GM23248 (cell line): ENCODE data around the gene PACRGL. TPM values are rescaled to one million over a fixed set of nuclear protein-coding genes. Genes with fewer than 3 reads are reported as not detected.

ENCODE experiments used
- DNase-seq: peaks from one replicate; pipeline ENCODE4 v3.0.0-alpha.2; 2015
- H2AFZ ChIP-seq: fragments of 200-600 bp; sonication (generic); 2 replicates; pipeline ENCODE4 v1.6.1; 2016; ENCODE audit warnings: antibody characterized with exemption
- H3F3A ChIP-seq: fragments of 200-600 bp; sonication (generic); 2 replicates; pipeline ENCODE4 v1.6.1; 2016; ENCODE audit warnings: mild to moderate bottlenecking, antibody characterized with exemption, mixed run types; ENCODE audit not compliant: insufficient read depth
- H3K27ac ChIP-seq: fragments of 200-600 bp; sonication (generic); 2 replicates; pipeline ENCODE4 v1.5.1; 2016; ENCODE audit warnings: mild to moderate bottlenecking
- H3K27me3 ChIP-seq: fragments of 200-600 bp; sonication (generic); replicated peaks from 2 replicates; pipeline ENCODE4 v1.6.1; 2016; ENCODE audit warnings: mild to moderate bottlenecking; ENCODE audit not compliant: insufficient read depth
- H3K36me3 ChIP-seq: fragments of 200-600 bp; sonication (generic); 2 replicates; pipeline ENCODE4 v1.6.1; 2016; ENCODE audit warnings: low read depth, mild to moderate bottlenecking
- H3K4me1 ChIP-seq: fragments of 200-600 bp; sonication (generic); 2 replicates; pipeline ENCODE4 v1.6.1; 2016; ENCODE audit warnings: mild to moderate bottlenecking; ENCODE audit not compliant: insufficient read depth
- H3K4me2 ChIP-seq: fragments of 200-600 bp; sonication (generic); one replicate; pipeline ENCODE4 v1.6.1; 2016; ENCODE audit warnings: mild to moderate bottlenecking; ENCODE audit not compliant: unreplicated experiment
- H3K4me3 ChIP-seq: fragments of 200-600 bp; sonication (generic); 2 replicates; pipeline ENCODE4 v1.5.1; 2016; ENCODE audit warnings: mild to moderate bottlenecking
- H3K79me2 ChIP-seq: fragments of 200-600 bp; sonication (generic); 2 replicates; pipeline ENCODE4 v1.6.1; 2016; ENCODE audit warnings: mild to moderate bottlenecking; ENCODE audit not compliant: insufficient read depth
- H3K9ac ChIP-seq: fragments of 200-600 bp; sonication (generic); 2 replicates; pipeline ENCODE4 v1.6.1; 2016; ENCODE audit warnings: mild to moderate bottlenecking
- H3K9me2 ChIP-seq: fragments of 200-600 bp; sonication (generic); 2 replicates; pipeline ENCODE4 v1.6.1; 2016; ENCODE audit warnings: mixed run types, mild to moderate bottlenecking, moderate library complexity; ENCODE audit not compliant: insufficient read depth
- H3K9me3 ChIP-seq: fragments of 200-600 bp; sonication (generic); one replicate; pipeline ENCODE4 v1.6.1; 2017; ENCODE audit warnings: low read depth
- H4K20me1 ChIP-seq: fragments of 200-600 bp; sonication (generic); 2 replicates; pipeline ENCODE4 v1.6.0; 2016; ENCODE audit not compliant: insufficient read depth
- EZH2 ChIP-seq: fragments of 200-600 bp; sonication (generic); IDR thresholded peaks from 2 replicates; pipeline ENCODE4 v1.6.1; 2018; ENCODE audit warnings: antibody characterized with exemption, mild to moderate bottlenecking; ENCODE audit not compliant: insufficient read depth, poor library complexity, severe bottlenecking
- EZH2phosphoT487 ChIP-seq: fragments of 200-600 bp; sonication (generic); IDR thresholded peaks from 2 replicates; pipeline ENCODE4 v1.6.1; 2018; ENCODE audit warnings: antibody characterized with exemption, moderate library complexity, mild to moderate bottlenecking, low read depth; ENCODE audit not compliant: insufficient read depth
- WGBS, 2 experiments: methylation state at CpG; one replicate each; pipeline ENCODE4 v1.1.6; 2015 to 2017; ENCODE audit warnings: low lambda C conversion rate in 2 of 2, low coverage in 1 of 2; ENCODE audit errors: missing lambda C conversion rate in 2 of 2; 5-methylcytosine and 5-hydroxymethylcytosine counted together
- in situ Hi-C: fragments of 300-500 bp; cut with MboI; formaldehyde crosslinking; loops from 2 replicates; pipeline ENCODE4 v1.15.0; 2020
- polyA plus RNA-seq: library from polyadenylated mRNA; unstranded; fragments of >200 nt; fragmentation: Nextera tagmentation; extraction: Ambion mirVana; gene quantifications from 2 replicates; pipeline ENCODE4 v1.2.1, GENCODE V29; 2016
- total RNA-seq: library from RNA; depleted of rRNA; stranded (reverse); fragments of >200 nt; shearing (Covaris generic); gene quantifications from 2 replicates; pipeline ENCODE4 v1.2.3, GENCODE V29; 2014

Gene PACRGL
- total and polyA plus RNA-seq, 2 experiments from 2014 or later: 10.8 to 24.6 TPM

DNA sequence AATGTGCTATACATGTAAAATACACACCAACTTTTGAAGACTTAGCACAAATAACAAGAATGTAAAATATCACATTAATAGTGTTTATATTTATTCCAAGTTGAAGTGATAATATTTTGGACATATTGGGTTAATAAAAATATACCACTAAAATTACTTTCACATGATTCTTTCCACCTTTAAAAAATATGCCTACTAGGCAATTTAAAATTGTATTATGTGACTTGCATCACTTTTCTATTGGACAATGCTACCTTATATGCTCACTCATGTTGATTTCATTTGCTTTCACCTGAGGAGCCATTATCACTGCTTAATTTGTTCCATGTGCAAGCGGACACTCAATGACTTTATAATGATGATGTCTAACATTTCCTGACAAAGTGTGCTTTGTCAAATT is 3.4 kb upstream of the PACRGL start:
- DNase-seq: no peak
- Histone ChIP-seq H3K9me3 (no peaks in the 10 kb centered on the region), H3K4me3 (no peak overlapping the region), H3K36me3 (no peaks in the 10 kb centered on the region), H4K20me1 (no peaks in the 10 kb centered on the region), H3F3A (no peaks in the 10 kb centered on the region), H2AFZ (no peak overlapping the region), H3K27ac (no peak overlapping the region), H3K9ac (no peak overlapping the region), H3K4me2 (no peak overlapping the region), H3K27me3 (no peaks in the 10 kb centered on the region), H3K79me2 (peaks cover 15% of the 10 kb centered on the region), H3K4me1 (peaks cover 10% of the 10 kb centered on the region), H3K9me2 (no peaks in the 10 kb centered on the region)
- in situ Hi-C loops: loop anchor here (25.0 kb wide), 3 partner anchors 260 to 2010 kb away; no protein-coding TSS in a partner anchor
- no peak for TF ChIP-seq EZH2phosphoT487
- TF ChIP-seq EZH2: no peak
- WGBS, 2 experiments: 48 to 54% methylated on average over 1 of the region's 1 CpG

DNA sequence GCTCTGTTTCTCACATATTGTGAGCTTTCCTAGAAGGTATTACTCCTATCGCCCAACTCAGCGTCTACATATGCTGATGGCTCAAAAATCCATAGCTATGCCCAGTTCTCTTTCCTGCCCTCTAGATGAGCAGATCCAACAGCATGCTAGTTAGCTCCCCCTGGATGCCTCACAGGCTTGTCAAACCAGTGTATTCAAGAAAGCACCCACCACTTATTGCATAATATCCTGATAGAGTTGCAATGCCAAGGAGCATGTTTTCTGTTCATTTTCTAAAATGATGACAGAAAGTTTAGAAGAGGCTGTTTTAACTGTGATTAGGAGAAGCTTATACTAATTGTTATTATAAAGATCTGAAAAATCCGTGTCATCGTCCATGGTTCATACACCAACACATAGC is 1.9 kb upstream of the PACRGL start:
- no peaks in the 10 kb centered on the region for H3K27me3 ChIP-seq
- H3K4me3 ChIP-seq: no peak overlapping the region
- no peaks in the 10 kb centered on the region for H3F3A ChIP-seq
- peaks cover 31% of the 10 kb centered on the region for H3K79me2 ChIP-seq
- no peaks in the 10 kb centered on the region for H3K36me3 ChIP-seq
- DNase-seq: peak; percentile 57
- in situ Hi-C loops: loop anchor here (25.0 kb wide), 3 partner anchors 261 to 2011 kb away; no protein-coding TSS in a partner anchor
- H4K20me1 ChIP-seq: no peaks in the 10 kb centered on the region
- H3K4me2 ChIP-seq: no peak overlapping the region
- no peak overlapping the region for H3K9ac ChIP-seq
- TF ChIP-seq EZH2phosphoT487 (no peak), EZH2 (no peak)
- H2AFZ ChIP-seq: peak overlapping the region; percentile 99
- H3K4me1 ChIP-seq: peaks cover 10% of the 10 kb centered on the region
- H3K9me3 ChIP-seq: no peaks in the 10 kb centered on the region
- H3K27ac ChIP-seq: no peak overlapping the region
- WGBS, 2 experiments: 92 to 96% methylated on average over 4 of the region's 4 CpGs
- H3K9me2 ChIP-seq: no peaks in the 10 kb centered on the region

DNA sequence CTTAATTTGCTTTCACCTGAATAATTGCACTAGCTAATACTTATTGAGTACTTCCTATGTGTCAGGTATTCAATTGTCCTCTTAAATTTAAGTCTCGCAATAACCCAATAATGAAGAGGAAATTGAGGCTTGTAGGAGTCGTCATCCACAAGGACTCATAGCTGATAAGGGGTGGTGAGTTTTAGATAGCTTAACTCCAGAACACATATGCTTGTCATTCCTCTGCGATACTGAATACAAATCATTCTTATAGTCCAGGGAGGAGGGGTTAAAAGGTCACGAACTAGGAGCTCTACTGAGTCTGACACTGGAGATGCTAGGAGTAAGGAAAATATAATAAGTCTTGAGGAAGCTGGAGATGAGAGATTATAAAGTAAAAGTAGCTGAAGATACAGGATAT is 1.4 kb upstream of the PACRGL start:
- TF ChIP-seq EZH2phosphoT487 (no peak), EZH2 (no peak)
- Histone ChIP-seq H3K36me3 (no peaks in the 10 kb centered on the region), H3K27ac (no peak overlapping the region), H3K9ac (no peak overlapping the region), H4K20me1 (no peaks in the 10 kb centered on the region), H3K4me1 (peaks cover 10% of the 10 kb centered on the region), H3K4me2 (peak overlapping the region; percentile 99), H3K9me3 (no peaks in the 10 kb centered on the region), H3K9me2 (no peaks in the 10 kb centered on the region), H2AFZ (peak overlapping the region; percentile 99), H3K4me3 (no peak overlapping the region), H3F3A (no peaks in the 10 kb centered on the region), H3K27me3 (no peaks in the 10 kb centered on the region), H3K79me2 (peaks cover 35% of the 10 kb centered on the region)
- 18 to 24% methylated on average over 4 of the region's 4 CpGs for WGBS, 2 experiments
- in situ Hi-C loops: loop anchor here (25.0 kb wide), 3 partner anchors 262 to 2012 kb away; no protein-coding TSS in a partner anchor
- no peak for DNase-seq

DNA sequence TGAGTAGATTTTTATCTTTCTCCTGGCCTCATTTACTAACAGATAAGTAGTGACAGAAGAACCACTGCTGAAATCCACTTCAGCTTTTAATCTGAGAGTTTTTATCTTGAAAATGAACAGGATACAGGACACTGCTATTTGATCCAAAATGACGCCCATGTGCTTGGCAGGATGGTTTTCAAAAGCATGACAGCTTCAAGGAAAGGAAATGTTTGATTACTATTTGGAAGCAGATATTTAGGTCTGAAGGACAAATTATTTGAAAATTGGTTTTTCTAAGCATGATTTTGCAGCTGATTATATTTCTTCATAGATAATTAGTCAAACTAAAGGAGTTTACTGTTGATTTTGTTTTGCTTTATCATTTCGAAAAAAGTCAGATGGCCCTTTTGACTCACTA is 11.1 kb downstream of the PACRGL start:
- H3K27me3 ChIP-seq: no peaks in the 10 kb centered on the region
- no peak for TF ChIP-seq EZH2
- no peak for TF ChIP-seq EZH2phosphoT487
- no peaks in the 10 kb centered on the region for H3K79me2 ChIP-seq
- no peak overlapping the region for H3K4me3 ChIP-seq
- no peaks in the 10 kb centered on the region for H3K9me3 ChIP-seq
- no peaks in the 10 kb centered on the region for H3F3A ChIP-seq
- no peak overlapping the region for H3K9ac ChIP-seq
- no peak for DNase-seq
- no peaks in the 10 kb centered on the region for H4K20me1 ChIP-seq
- no peak overlapping the region for H3K4me2 ChIP-seq
- H3K9me2 ChIP-seq: no peaks in the 10 kb centered on the region
- peaks cover 33% of the 10 kb centered on the region for H3K36me3 ChIP-seq
- no peaks in the 10 kb centered on the region for H3K4me1 ChIP-seq
- no peak overlapping the region for H2AFZ ChIP-seq
- in situ Hi-C loops: no loop called here
- WGBS, 2 experiments: 93 to 99% methylated on average over 2 of the region's 2 CpGs
- H3K27ac ChIP-seq: no peak overlapping the region

DNA sequence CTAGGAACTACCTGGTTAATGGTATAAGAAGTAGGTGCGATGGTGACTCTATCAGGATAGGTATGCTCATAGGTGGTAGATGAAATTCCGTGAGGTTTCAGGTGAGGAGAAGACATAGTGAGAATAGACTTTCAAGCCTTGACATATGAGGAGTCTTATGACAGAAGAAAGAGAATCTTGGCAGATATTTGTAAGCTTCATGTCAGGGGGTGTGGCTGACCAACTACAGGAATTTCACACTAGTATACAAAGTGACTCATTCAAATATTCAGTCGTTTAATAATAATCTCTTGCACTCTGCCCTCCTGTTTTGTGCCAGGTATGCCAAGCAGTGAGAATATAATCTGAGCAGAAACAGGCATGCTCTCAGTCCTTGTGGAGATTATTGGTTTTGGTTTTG is 22.8 kb downstream of the PACRGL start:
- Histone ChIP-seq H3K4me3 (no peak overlapping the region), H3F3A (no peaks in the 10 kb centered on the region), H3K9ac (no peak overlapping the region), H3K9me2 (no peaks in the 10 kb centered on the region), H3K79me2 (no peaks in the 10 kb centered on the region), H3K27ac (no peak overlapping the region), H3K4me2 (no peak overlapping the region), H3K4me1 (peaks cover 5% of the 10 kb centered on the region; the same call in 1 of the 2 replicates), H3K27me3 (no peaks in the 10 kb centered on the region), H3K36me3 (peaks cover 28% of the 10 kb centered on the region), H4K20me1 (no peaks in the 10 kb centered on the region), H3K9me3 (no peaks in the 10 kb centered on the region), H2AFZ (no peak overlapping the region)
- peak; percentile 36 for DNase-seq
- TF ChIP-seq EZH2: no peak
- no peak for TF ChIP-seq EZH2phosphoT487
- in situ Hi-C loops: no loop called here
- WGBS, 2 experiments: 57 to 63% methylated on average over 3 of the region's 3 CpGs
